OCI-LY3 (cell line): ENCODE measurements around the gene OSMR.

ENCODE experiments used
- H2AFZ ChIP-seq: fragments of 200-600, 300-600 bp; shearing (Covaris generic); 2 replicates; pipeline ENCODE4 v1.6.0; 2014; ENCODE audit warnings: antibody characterized with exemption, low read depth, low read length
- H3K27ac ChIP-seq: fragments of 200-600, 300-600 bp; sonication (generic); 2 replicates; pipeline ENCODE4 v1.5.1; 2014; ENCODE audit warnings: mild to moderate bottlenecking, low read length, moderate library complexity, mixed read lengths
- H3K27me3 ChIP-seq: fragments of 200-600, 300-600 bp; sonication (generic); 2 replicates; pipeline ENCODE4 v1.6.1; 2014; ENCODE audit warnings: low read depth, low read length, mixed read lengths
- H3K36me3 ChIP-seq: fragments of 200-600, 300-600 bp; sonication (generic); replicated peaks from 2 replicates; pipeline ENCODE3; 2014; ENCODE audit warnings: low read depth, low read length, mixed read lengths
- H3K4me1 ChIP-seq: fragments of 300-600, 200-600 bp; sonication (generic); 2 replicates; pipeline ENCODE4 v1.6.1; 2014; ENCODE audit warnings: low read length, mixed read lengths
- H3K4me2 ChIP-seq: fragments of 200-600, 300-600 bp; sonication (generic); 2 replicates; pipeline ENCODE4 v1.6.1; 2014; ENCODE audit warnings: low read length, mixed read lengths
- H3K4me3 ChIP-seq: fragments of 300-600, 200-600 bp; sonication (generic); 2 replicates; pipeline ENCODE4 v1.5.1; 2014; ENCODE audit warnings: antibody characterized with exemption, mild to moderate bottlenecking, low read length, moderate library complexity
- H3K79me2 ChIP-seq: fragments of 300-600, 200-600 bp; shearing (Covaris generic); 2 replicates; pipeline ENCODE4 v1.6.1; 2014; ENCODE audit warnings: mild to moderate bottlenecking, low read length, mixed read lengths
- H3K9ac ChIP-seq: fragments of 300-600, 200-600 bp; shearing (Covaris generic); 2 replicates; pipeline ENCODE4 v1.6.0; 2014; ENCODE audit warnings: mild to moderate bottlenecking, low read length, moderate library complexity
- H3K9me3 ChIP-seq: fragments of 200-600, 300-600 bp; shearing (Covaris generic); 2 replicates; pipeline ENCODE4 v1.6.1; 2014; ENCODE audit warnings: low read length, mixed read lengths; ENCODE audit not compliant: insufficient read depth
- H4K20me1 ChIP-seq: fragments of 200-600, 300-600 bp; sonication (generic); 2 replicates; pipeline ENCODE4 v1.6.1; 2016; ENCODE audit warnings: low read length, mixed read lengths; ENCODE audit not compliant: insufficient read depth
- EZH2phosphoT487 ChIP-seq: fragments of 200-600 bp; shearing (Covaris generic); IDR thresholded peaks from 2 replicates; pipeline ENCODE4 v1.6.1; 2018; ENCODE audit warnings: antibody characterized with exemption, mixed run types, low read depth
- TF ChIP-seq, protein P1 (sequence below): fragments of 200-600, 300-600 bp; sonication (generic); IDR thresholded peaks from 2 replicates; pipeline ENCODE4 v1.5.1; 2014; ENCODE audit warnings: antibody characterized with exemption, low read length, low read depth

The OSMR gene

GRCh38 chr5:38888041-38888440 is 42.2 kb downstream of the OSMR start:
- no peaks in the 10 kb centered on the region for H4K20me1 ChIP-seq
- peaks cover 4% of the 10 kb centered on the region for H3K27me3 ChIP-seq
- no peaks in the 10 kb centered on the region for H3K9me3 ChIP-seq
- no peaks in the 10 kb centered on the region for H3K4me1 ChIP-seq
- TF ChIP-seq EZH2phosphoT487: no peak
- TF ChIP-seq, protein P1, sequence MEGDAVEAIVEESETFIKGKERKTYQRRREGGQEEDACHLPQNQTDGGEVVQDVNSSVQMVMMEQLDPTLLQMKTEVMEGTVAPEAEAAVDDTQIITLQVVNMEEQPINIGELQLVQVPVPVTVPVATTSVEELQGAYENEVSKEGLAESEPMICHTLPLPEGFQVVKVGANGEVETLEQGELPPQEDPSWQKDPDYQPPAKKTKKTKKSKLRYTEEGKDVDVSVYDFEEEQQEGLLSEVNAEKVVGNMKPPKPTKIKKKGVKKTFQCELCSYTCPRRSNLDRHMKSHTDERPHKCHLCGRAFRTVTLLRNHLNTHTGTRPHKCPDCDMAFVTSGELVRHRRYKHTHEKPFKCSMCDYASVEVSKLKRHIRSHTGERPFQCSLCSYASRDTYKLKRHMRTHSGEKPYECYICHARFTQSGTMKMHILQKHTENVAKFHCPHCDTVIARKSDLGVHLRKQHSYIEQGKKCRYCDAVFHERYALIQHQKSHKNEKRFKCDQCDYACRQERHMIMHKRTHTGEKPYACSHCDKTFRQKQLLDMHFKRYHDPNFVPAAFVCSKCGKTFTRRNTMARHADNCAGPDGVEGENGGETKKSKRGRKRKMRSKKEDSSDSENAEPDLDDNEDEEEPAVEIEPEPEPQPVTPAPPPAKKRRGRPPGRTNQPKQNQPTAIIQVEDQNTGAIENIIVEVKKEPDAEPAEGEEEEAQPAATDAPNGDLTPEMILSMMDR: no peak
- H3K27ac ChIP-seq: no peak overlapping the region
- no peak overlapping the region for H2AFZ ChIP-seq
- H3K79me2 ChIP-seq: no peaks in the 10 kb centered on the region
- no peak overlapping the region for H3K4me2 ChIP-seq
- H3K36me3 ChIP-seq: no peaks in the 10 kb centered on the region
- H3K9ac ChIP-seq: no peak overlapping the region
- no peak overlapping the region for H3K4me3 ChIP-seq

DNA sequence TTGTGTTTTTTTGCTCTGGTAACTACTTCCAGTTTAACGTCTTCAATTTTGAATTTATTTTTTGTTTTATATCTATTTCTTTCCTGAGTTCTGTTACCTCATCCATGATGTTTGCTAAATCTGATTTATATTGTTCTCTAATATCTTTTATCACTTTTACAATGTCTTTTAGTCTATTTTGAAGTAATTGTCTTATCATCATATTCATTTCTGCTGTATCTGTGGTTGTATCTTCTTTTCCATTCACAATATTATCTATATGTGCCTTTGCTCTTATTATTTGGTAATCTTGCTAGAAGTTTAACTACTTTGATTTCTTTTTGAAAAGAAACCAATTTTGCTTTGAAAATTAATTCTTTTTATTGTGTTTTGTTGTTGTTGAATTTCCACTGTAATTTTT is 43.6 kb downstream of the OSMR start:
- Histone ChIP-seq H4K20me1 (no peaks in the 10 kb centered on the region), H3K27me3 (no peaks in the 10 kb centered on the region), H3K9me3 (no peaks in the 10 kb centered on the region), H3K27ac (no peak overlapping the region), H3K4me3 (no peak overlapping the region), H3K4me1 (no peaks in the 10 kb centered on the region), H3K79me2 (no peaks in the 10 kb centered on the region), H2AFZ (no peak overlapping the region), H3K4me2 (no peak overlapping the region), H3K36me3 (no peaks in the 10 kb centered on the region), H3K9ac (no peak overlapping the region)
- TF ChIP-seq EZH2phosphoT487: no peak
- TF ChIP-seq, protein P1: no peak

- Histone ChIP-seq H4K20me1 (no peaks in the 10 kb centered on the region), H3K27me3 (no peaks in the 10 kb centered on the region), H3K4me2 (no peak overlapping the region), H3K4me1 (no peaks in the 10 kb centered on the region), H3K36me3 (no peaks in the 10 kb centered on the region), H3K79me2 (no peaks in the 10 kb centered on the region), H3K9ac (no peak overlapping the region), H3K27ac (no peak overlapping the region), H3K4me3 (no peak overlapping the region), H3K9me3 (no peaks in the 10 kb centered on the region), H2AFZ (no peak overlapping the region)
- no peak for TF ChIP-seq EZH2phosphoT487
- TF ChIP-seq, protein P1: no peak
Observed at GRCh38 chr5:38891563-38891962, 45.8 kb downstream of the OSMR start.

GRCh38 chr5:38892363-38892762 is 46.6 kb downstream of the OSMR start:
- no peak for TF ChIP-seq EZH2phosphoT487
- TF ChIP-seq, protein P1: no peak

More at GRCh38 chr5:38892363-38892762, 46.6 kb downstream of the OSMR start:
- Histone ChIP-seq H3K36me3 (no peaks in the 10 kb centered on the region), H3K27ac (no peak overlapping the region), H4K20me1 (no peaks in the 10 kb centered on the region), H2AFZ (no peak overlapping the region), H3K4me2 (no peak overlapping the region), H3K9ac (no peak overlapping the region), H3K27me3 (no peaks in the 10 kb centered on the region), H3K4me3 (no peak overlapping the region), H3K4me1 (no peaks in the 10 kb centered on the region), H3K79me2 (no peaks in the 10 kb centered on the region), H3K9me3 (no peaks in the 10 kb centered on the region)
